GM23338 (cell line): Measurements from ENCODE around the gene FYB2. TPM values are rescaled to one million over a fixed set of nuclear protein-coding genes. Genes with fewer than 3 reads are reported as not detected.

ENCODE experiments used
- ATAC-seq: fragments of 200-7000 bp; cut with Tn5 transposase; 3 replicates; pipeline ENCODE4 v1.9.1; 2020
- DNase-seq: peaks from one replicate; pipeline ENCODE4 v3.0.0-alpha.2; 2015; ENCODE audit warnings: low spot score
- H2AFZ ChIP-seq: fragments of 200-600 bp; sonication (generic); 2 replicates; pipeline ENCODE4 v1.8.0; 2016; ENCODE audit warnings: antibody characterized with exemption, mild to moderate bottlenecking, moderate library complexity
- H3F3A ChIP-seq: fragments of 200-600 bp; sonication (generic); replicated peaks from 2 replicates; pipeline ENCODE4 v1.8.0; 2017; ENCODE audit warnings: antibody characterized with exemption, mixed run types, low read depth
- H3K27ac ChIP-seq: fragments of 200-600 bp; sonication (generic); 2 replicates; pipeline ENCODE4 v1.6.1; 2016; ENCODE audit warnings: low read depth
- H3K27me3 ChIP-seq: fragments of 200-600 bp; sonication (generic); 2 replicates; pipeline ENCODE4 v1.8.0; 2016; ENCODE audit warnings: mild to moderate bottlenecking, mixed run types, moderate library complexity; ENCODE audit not compliant: insufficient read depth
- H3K36me3 ChIP-seq: fragments of 200-600 bp; sonication (generic); 2 replicates; pipeline ENCODE4 v1.8.0; 2016; ENCODE audit warnings: mild to moderate bottlenecking; ENCODE audit not compliant: insufficient read depth
- H3K4me1 ChIP-seq: fragments of 200-600 bp; sonication (generic); 2 replicates; pipeline ENCODE4 v1.8.0; 2016; ENCODE audit warnings: mild to moderate bottlenecking, moderate library complexity; ENCODE audit not compliant: insufficient read depth
- H3K4me2 ChIP-seq: fragments of 200-600 bp; sonication (generic); 2 replicates; pipeline ENCODE4 v1.7.1; 2017; ENCODE audit warnings: mixed run types
- H3K4me3 ChIP-seq: fragments of 200-600 bp; sonication (generic); 2 replicates; pipeline ENCODE4 v1.6.1; 2016; ENCODE audit warnings: mixed run types
- H3K79me2 ChIP-seq: fragments of 200-600 bp; sonication (generic); replicated peaks from 2 replicates; pipeline ENCODE4 v1.8.0; 2017; ENCODE audit warnings: mild to moderate bottlenecking; ENCODE audit not compliant: insufficient read depth
- H3K9me2 ChIP-seq: fragments of 200-600 bp; sonication (generic); 2 replicates; pipeline ENCODE4 v1.8.0; 2017; ENCODE audit not compliant: insufficient read depth
- H4K20me1 ChIP-seq: fragments of 200-600 bp; sonication (generic); replicated peaks from 2 replicates; pipeline ENCODE4 v1.8.0; 2017; ENCODE audit warnings: mild to moderate bottlenecking; ENCODE audit not compliant: insufficient read depth
- H3K27ac Mint-ChIP-seq: 2 replicates; pipeline ENCODE4 v1.8.0; 2020; ENCODE audit warnings: inconsistent platforms, mild to moderate bottlenecking, moderate library complexity, mixed read lengths
- H3K27me3 Mint-ChIP-seq: 3 replicates; pipeline ENCODE4 v1.8.0; 2022; ENCODE audit warnings: low read depth, mild to moderate bottlenecking, moderate library complexity, mixed read lengths, inconsistent platforms; ENCODE audit not compliant: insufficient read depth, poor library complexity
- H3K36me3 Mint-ChIP-seq: 3 replicates; pipeline ENCODE4 v1.8.0; 2021; ENCODE audit warnings: low read depth, mild to moderate bottlenecking, inconsistent platforms, moderate library complexity, mixed read lengths
- H3K4me1 Mint-ChIP-seq: 3 replicates; pipeline ENCODE4 v1.8.0; 2020; ENCODE audit warnings: mild to moderate bottlenecking, inconsistent platforms, mixed read lengths
- H3K4me3 Mint-ChIP-seq: 3 replicates; pipeline ENCODE4 v1.8.0; 2021; ENCODE audit warnings: moderate library complexity, mild to moderate bottlenecking, inconsistent platforms, mixed read lengths
- H3K9me3 Mint-ChIP-seq: 3 replicates; pipeline ENCODE4 v1.8.0; 2020; ENCODE audit warnings: moderate library complexity, mild to moderate bottlenecking, inconsistent platforms, mixed read lengths
- CREB1 ChIP-seq: fragments of 250-450 bp; sonication (Bioruptor Pico); IDR thresholded peaks from 2 replicates; pipeline ENCODE4 v1.5.0; 2020; ENCODE audit warnings: low read depth, mild to moderate bottlenecking, moderate library complexity
- EZH2phosphoT487 ChIP-seq: fragments of 200-600 bp; sonication (generic); IDR thresholded peaks from one replicate; pipeline ENCODE4 v1.8.1; 2018; ENCODE audit warnings: antibody characterized with exemption; ENCODE audit not compliant: unreplicated experiment
- NANOG ChIP-seq: IDR thresholded peaks from 2 replicates; pipeline ENCODE4 v1.6.1; 2016; ENCODE audit warnings: antibody characterized with exemption, borderline replicate concordance
- POLR2AphosphoS5 ChIP-seq: IDR thresholded peaks from 2 replicates; pipeline ENCODE4 v1.6.1; 2016; ENCODE audit warnings: antibody characterized with exemption, low read depth
- STAT1 ChIP-seq: IDR thresholded peaks from one replicate; pipeline ENCODE4 v1.6.1; 2016; ENCODE audit warnings: antibody characterized with exemption; ENCODE audit not compliant: unreplicated experiment
- ZNF331 ChIP-seq: fragments of 250-450 bp; sonication (Bioruptor Pico); IDR thresholded peaks from 2 replicates; pipeline ENCODE4 v1.5.0; 2020; ENCODE audit warnings: low read depth, mild to moderate bottlenecking, moderate library complexity
- polyA plus RNA-seq: library from polyadenylated mRNA; unstranded; fragments of >200 nt; fragmentation: Nextera tagmentation; extraction: Ambion mirVana; gene quantifications from 2 replicates; pipeline ENCODE4 v1.2.1, GENCODE V29; 2016
- total RNA-seq: library from RNA; depleted of rRNA; stranded (reverse); fragments of >200 nt; shearing (Covaris generic); gene quantifications from 2 replicates; pipeline ENCODE4 v1.2.3, GENCODE V29; 2014
- TF ChIP-seq, protein P1 (sequence below): fragments of 250-450 bp; sonication (Bioruptor Pico); IDR thresholded peaks from 2 replicates; pipeline ENCODE4 v1.5.0; 2020; ENCODE audit warnings: mild to moderate bottlenecking, moderate library complexity
- TF ChIP-seq, protein P2 (sequence below): IDR thresholded peaks from 2 replicates; pipeline ENCODE4 v1.6.1; 2016; ENCODE audit warnings: antibody characterized with exemption
- TF ChIP-seq, protein P3 (sequence below), 2 experiments: fragments of 200-600 bp in 1 of 2; sonication (generic) in 1 of 2; conservative IDR thresholded peaks; 2 replicates each; pipeline versions ENCODE4 v1.5.1 to v1.6.1; 2016 to 2017; ENCODE audit warnings: antibody characterized with exemption in 2 of 2, low read depth in 2 of 2, mild to moderate bottlenecking in 2 of 2, moderate library complexity in 1 of 2

The FYB2 gene
- total and polyA plus RNA-seq, 2 experiments from 2014 or later = 0.39 TPM; not detected in 1

DNA sequence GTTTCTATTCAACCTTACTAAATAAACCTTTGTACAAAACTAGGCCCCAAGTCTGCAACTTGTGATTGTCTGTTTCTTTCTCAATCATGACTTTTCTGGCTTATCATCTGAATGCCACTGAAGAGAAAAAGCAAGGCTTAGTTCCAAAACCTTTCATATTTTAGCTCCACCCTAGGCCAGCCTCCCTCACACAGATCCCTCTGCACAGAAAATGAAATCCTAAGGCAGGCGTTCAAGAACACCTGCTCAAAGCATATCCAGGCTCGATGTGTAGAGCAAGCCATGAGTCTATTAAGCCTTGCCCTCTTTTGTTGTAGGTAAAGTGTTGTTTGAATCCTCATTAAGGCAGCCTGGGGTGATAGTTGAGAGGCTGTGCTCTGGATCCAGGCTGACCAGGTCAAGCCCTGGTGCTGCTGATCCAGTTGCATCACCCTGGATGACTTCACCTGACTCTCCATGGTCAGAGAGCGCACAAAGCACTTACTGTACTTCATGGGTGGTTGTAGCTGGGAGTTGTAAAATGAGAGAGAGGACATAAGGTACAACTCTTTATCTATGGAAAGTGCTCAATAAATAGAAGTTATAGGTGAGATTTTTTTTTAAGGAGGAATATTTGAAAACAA is 39.0 kb downstream of the FYB2 start:
- H3K4me1 ChIP-seq = no peaks in the 10 kb centered on the region
- no peaks in the 10 kb centered on the region for H4K20me1 ChIP-seq
- H3K9me2 ChIP-seq = no peaks in the 10 kb centered on the region
- H3K4me3 ChIP-seq = no peak overlapping the region
- H3K4me2 ChIP-seq = no peak overlapping the region
- H3K4me3 Mint-ChIP-seq = no peak overlapping the region
- no peaks in the 10 kb centered on the region for H3K27me3 ChIP-seq
- H3K79me2 ChIP-seq = no peaks in the 10 kb centered on the region
- peak overlapping the region; percentile 90 for H2AFZ ChIP-seq
- ATAC-seq (peak; percentile 67), DNase-seq (no peak)
- H3K27ac Mint-ChIP-seq = no peak overlapping the region; the same call in 1 of the 2 replicates
- H3K36me3 ChIP-seq = no peaks in the 10 kb centered on the region
- H3K27me3 Mint-ChIP-seq = no peaks in the 10 kb centered on the region
- no peaks in the 10 kb centered on the region for H3F3A ChIP-seq
- H3K4me1 Mint-ChIP-seq = peaks cover 14% of the 10 kb centered on the region; the same call in 2 of the 3 replicates
- TF ChIP-seq ZNF331 (CRISPR knock-in tag) = no peak
- no peak for TF ChIP-seq POLR2AphosphoS5
- TF ChIP-seq NANOG = no peak
- TF ChIP-seq CREB1 = no peak
- TF ChIP-seq STAT1 = no peak
- TF ChIP-seq, protein P1, sequence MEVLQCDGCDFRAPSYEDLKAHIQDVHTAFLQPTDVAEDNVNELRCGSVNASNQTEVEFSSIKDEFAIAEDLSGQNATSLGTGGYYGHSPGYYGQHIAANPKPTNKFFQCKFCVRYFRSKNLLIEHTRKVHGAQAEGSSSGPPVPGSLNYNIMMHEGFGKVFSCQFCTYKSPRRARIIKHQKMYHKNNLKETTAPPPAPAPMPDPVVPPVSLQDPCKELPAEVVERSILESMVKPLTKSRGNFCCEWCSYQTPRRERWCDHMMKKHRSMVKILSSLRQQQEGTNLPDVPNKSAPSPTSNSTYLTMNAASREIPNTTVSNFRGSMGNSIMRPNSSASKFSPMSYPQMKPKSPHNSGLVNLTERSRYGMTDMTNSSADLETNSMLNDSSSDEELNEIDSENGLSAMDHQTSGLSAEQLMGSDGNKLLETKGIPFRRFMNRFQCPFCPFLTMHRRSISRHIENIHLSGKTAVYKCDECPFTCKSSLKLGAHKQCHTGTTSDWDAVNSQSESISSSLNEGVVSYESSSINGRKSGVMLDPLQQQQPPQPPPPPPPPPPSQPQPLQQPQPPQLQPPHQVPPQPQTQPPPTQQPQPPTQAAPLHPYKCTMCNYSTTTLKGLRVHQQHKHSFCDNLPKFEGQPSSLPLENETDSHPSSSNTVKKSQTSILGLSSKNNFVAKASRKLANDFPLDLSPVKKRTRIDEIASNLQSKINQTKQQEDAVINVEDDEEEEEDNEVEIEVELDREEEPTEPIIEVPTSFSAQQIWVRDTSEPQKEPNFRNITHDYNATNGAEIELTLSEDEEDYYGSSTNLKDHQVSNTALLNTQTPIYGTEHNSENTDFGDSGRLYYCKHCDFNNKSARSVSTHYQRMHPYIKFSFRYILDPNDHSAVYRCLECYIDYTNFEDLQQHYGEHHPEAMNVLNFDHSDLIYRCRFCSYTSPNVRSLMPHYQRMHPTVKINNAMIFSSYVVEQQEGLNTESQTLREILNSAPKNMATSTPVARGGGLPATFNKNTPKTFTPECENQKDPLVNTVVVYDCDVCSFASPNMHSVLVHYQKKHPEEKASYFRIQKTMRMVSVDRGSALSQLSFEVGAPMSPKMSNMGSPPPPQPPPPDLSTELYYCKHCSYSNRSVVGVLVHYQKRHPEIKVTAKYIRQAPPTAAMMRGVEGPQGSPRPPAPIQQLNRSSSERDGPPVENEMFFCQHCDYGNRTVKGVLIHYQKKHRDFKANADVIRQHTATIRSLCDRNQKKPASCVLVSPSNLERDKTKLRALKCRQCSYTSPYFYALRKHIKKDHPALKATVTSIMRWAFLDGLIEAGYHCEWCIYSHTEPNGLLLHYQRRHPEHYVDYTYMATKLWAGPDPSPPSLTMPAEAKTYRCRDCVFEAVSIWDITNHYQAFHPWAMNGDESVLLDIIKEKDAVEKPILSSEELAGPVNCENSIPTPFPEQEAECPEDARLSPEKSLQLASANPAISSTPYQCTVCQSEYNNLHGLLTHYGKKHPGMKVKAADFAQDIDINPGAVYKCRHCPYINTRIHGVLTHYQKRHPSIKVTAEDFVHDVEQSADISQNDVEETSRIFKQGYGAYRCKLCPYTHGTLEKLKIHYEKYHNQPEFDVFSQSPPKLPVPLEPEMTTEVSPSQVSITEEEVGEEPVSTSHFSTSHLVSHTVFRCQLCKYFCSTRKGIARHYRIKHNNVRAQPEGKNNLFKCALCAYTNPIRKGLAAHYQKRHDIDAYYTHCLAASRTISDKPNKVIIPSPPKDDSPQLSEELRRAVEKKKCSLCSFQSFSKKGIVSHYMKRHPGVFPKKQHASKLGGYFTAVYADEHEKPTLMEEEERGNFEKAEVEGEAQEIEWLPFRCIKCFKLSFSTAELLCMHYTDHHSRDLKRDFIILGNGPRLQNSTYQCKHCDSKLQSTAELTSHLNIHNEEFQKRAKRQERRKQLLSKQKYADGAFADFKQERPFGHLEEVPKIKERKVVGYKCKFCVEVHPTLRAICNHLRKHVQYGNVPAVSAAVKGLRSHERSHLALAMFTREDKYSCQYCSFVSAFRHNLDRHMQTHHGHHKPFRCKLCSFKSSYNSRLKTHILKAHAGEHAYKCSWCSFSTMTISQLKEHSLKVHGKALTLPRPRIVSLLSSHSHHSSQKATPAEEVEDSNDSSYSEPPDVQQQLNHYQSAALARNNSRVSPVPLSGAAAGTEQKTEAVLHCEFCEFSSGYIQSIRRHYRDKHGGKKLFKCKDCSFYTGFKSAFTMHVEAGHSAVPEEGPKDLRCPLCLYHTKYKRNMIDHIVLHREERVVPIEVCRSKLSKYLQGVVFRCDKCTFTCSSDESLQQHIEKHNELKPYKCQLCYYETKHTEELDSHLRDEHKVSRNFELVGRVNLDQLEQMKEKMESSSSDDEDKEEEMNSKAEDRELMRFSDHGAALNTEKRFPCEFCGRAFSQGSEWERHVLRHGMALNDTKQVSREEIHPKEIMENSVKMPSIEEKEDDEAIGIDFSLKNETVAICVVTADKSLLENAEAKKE = no peak
- TF ChIP-seq, protein P2, sequence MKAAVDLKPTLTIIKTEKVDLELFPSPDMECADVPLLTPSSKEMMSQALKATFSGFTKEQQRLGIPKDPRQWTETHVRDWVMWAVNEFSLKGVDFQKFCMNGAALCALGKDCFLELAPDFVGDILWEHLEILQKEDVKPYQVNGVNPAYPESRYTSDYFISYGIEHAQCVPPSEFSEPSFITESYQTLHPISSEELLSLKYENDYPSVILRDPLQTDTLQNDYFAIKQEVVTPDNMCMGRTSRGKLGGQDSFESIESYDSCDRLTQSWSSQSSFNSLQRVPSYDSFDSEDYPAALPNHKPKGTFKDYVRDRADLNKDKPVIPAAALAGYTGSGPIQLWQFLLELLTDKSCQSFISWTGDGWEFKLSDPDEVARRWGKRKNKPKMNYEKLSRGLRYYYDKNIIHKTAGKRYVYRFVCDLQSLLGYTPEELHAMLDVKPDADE = no peak
- TF ChIP-seq, protein P3, sequence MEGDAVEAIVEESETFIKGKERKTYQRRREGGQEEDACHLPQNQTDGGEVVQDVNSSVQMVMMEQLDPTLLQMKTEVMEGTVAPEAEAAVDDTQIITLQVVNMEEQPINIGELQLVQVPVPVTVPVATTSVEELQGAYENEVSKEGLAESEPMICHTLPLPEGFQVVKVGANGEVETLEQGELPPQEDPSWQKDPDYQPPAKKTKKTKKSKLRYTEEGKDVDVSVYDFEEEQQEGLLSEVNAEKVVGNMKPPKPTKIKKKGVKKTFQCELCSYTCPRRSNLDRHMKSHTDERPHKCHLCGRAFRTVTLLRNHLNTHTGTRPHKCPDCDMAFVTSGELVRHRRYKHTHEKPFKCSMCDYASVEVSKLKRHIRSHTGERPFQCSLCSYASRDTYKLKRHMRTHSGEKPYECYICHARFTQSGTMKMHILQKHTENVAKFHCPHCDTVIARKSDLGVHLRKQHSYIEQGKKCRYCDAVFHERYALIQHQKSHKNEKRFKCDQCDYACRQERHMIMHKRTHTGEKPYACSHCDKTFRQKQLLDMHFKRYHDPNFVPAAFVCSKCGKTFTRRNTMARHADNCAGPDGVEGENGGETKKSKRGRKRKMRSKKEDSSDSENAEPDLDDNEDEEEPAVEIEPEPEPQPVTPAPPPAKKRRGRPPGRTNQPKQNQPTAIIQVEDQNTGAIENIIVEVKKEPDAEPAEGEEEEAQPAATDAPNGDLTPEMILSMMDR (conservative IDR thresholded peaks at IDR 0.05; ENCODE audit: low read depth in 2 of 2) = no peak
- TF ChIP-seq EZH2phosphoT487 = no peak
- H3K27ac ChIP-seq = no peak overlapping the region
- no peaks in the 10 kb centered on the region for H3K36me3 Mint-ChIP-seq
- H3K9me3 Mint-ChIP-seq = no peaks in the 10 kb centered on the region
